ENCODE data around the gene C1QTNF7.

C1QTNF7 gene

DNA sequence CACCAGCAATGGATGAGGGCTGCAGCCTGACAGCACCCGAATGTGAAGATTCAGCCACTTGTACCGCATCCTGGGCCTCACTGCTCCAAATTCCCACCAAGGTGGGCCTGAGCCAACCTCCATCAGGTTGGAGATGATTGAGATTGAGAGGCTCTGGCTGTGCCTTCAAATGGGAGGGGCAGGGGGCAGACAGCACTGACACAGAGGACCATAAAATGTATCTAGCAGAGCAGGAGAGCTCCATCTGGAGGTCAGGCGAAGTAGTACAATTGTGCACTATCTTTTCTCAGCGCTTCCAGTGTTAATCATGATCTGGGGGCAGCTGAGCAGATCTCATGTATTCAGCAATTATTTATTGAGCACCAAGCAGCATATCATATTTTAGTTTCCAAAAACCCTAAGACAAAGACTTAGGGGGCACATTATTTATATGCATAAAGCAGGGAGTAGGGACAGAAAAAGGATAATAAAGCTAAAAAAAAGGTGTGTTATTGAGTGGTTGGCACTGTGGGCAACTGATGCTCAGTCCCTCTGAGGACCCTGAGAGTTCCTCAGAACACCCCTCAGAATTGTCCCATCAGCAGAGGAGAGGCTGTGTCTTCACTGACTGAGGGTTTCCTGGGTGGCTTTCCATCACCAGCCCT, 31.6 kb upstream of the C1QTNF7 start:
- no peaks in the 10 kb centered on the region for H3K27me3 ChIP-seq (replicated peaks; ENCODE audit: control insufficient read depth, insufficient read depth, low read length, poor library complexity, severe bottlenecking)
- no peaks in the 10 kb centered on the region for H3K9me3 ChIP-seq (ENCODE audit: control insufficient read depth, low read length)
- DNase-seq: peak in 1 of 3 donors; percentile 5
- no peaks in the 10 kb centered on the region for H3K4me1 ChIP-seq (ENCODE audit: control insufficient read depth, insufficient read depth, low read length, poor library complexity, severe bottlenecking)
- no peak overlapping the region for H3K4me3 ChIP-seq (ENCODE audit: insufficient read depth, low read depth, low read length, poor library complexity, severe bottlenecking)
- no peaks in the 10 kb centered on the region for H3K36me3 ChIP-seq (ENCODE audit: control insufficient read depth, insufficient read depth, low read length)
- no peak overlapping the region for H3K27ac ChIP-seq (ENCODE audit: insufficient read depth, low read length, poor library complexity, severe bottlenecking)

DNA sequence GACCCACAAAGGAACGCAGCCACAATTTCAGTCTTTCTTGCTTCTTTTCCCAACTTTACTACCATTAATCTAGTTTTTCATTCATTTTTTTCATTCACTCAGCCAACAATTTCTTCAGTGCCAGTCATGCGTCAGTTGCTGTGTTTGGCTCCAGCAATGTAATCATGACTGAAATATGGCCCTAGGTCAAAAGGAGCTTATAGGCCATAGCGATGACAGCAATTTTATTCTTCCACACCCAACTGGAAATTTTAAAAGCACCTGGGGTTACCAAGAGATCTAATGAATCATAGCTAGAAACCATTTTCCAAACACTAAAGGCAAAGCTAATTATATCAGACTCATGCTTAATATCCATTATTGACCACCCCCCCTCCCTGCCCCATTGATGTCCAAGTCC, 29.8 kb upstream of the C1QTNF7 start:
- Histone ChIP-seq H3K27me3 (replicated peaks; ENCODE audit: control insufficient read depth, insufficient read depth, low read length, poor library complexity, severe bottlenecking) (no peaks in the 10 kb centered on the region), H3K4me3 (ENCODE audit: insufficient read depth, low read depth, low read length, poor library complexity, severe bottlenecking) (no peak overlapping the region), H3K9me3 (ENCODE audit: control insufficient read depth, low read length) (no peaks in the 10 kb centered on the region), H3K4me1 (ENCODE audit: control insufficient read depth, insufficient read depth, low read length, poor library complexity, severe bottlenecking) (no peaks in the 10 kb centered on the region), H3K36me3 (ENCODE audit: control insufficient read depth, insufficient read depth, low read length) (no peaks in the 10 kb centered on the region), H3K27ac (ENCODE audit: insufficient read depth, low read length, poor library complexity, severe bottlenecking) (no peak overlapping the region)
- no peak for DNase-seq

DNA sequence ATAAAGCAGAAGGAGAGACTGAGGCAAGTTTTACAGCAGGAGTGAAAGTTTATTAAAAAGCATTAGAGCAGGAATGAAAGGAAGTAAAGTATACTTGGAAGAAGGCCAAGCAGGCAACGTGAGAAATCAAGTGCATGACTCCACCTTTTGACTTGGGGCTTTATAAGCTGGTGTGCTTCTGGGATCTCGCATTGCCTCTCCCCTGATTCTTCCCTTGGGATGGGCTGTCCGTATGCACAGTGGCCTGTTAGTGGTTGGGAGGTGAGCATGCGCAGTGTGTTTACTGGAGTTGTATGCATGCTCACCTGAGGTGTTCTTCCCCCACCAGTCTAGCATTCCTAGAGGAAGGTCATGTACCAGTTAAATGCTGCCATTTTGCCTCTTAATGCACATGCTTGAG, 29.1 kb upstream of the C1QTNF7 start:
- Histone ChIP-seq H3K36me3 (ENCODE audit: control insufficient read depth, insufficient read depth, low read length) (no peaks in the 10 kb centered on the region), H3K4me3 (ENCODE audit: insufficient read depth, low read depth, low read length, poor library complexity, severe bottlenecking) (no peak overlapping the region), H3K4me1 (ENCODE audit: control insufficient read depth, insufficient read depth, low read length, poor library complexity, severe bottlenecking) (no peaks in the 10 kb centered on the region), H3K27me3 (replicated peaks; ENCODE audit: control insufficient read depth, insufficient read depth, low read length, poor library complexity, severe bottlenecking) (no peaks in the 10 kb centered on the region), H3K9me3 (ENCODE audit: control insufficient read depth, low read length) (no peaks in the 10 kb centered on the region), H3K27ac (ENCODE audit: insufficient read depth, low read length, poor library complexity, severe bottlenecking) (no peak overlapping the region)
- no peak for DNase-seq

GRCh38 chr4:15400226-15400625, 27.6 kb upstream of the C1QTNF7 start:
- Histone ChIP-seq H3K9me3 (ENCODE audit: control insufficient read depth, low read length) (no peaks in the 10 kb centered on the region), H3K27me3 (replicated peaks; ENCODE audit: control insufficient read depth, insufficient read depth, low read length, poor library complexity, severe bottlenecking) (no peaks in the 10 kb centered on the region), H3K27ac (ENCODE audit: insufficient read depth, low read length, poor library complexity, severe bottlenecking) (no peak overlapping the region), H3K4me1 (ENCODE audit: control insufficient read depth, insufficient read depth, low read length, poor library complexity, severe bottlenecking) (no peaks in the 10 kb centered on the region), H3K36me3 (ENCODE audit: control insufficient read depth, insufficient read depth, low read length) (no peaks in the 10 kb centered on the region), H3K4me3 (ENCODE audit: insufficient read depth, low read depth, low read length, poor library complexity, severe bottlenecking) (no peak overlapping the region)
- DNase-seq: no peak

DNA sequence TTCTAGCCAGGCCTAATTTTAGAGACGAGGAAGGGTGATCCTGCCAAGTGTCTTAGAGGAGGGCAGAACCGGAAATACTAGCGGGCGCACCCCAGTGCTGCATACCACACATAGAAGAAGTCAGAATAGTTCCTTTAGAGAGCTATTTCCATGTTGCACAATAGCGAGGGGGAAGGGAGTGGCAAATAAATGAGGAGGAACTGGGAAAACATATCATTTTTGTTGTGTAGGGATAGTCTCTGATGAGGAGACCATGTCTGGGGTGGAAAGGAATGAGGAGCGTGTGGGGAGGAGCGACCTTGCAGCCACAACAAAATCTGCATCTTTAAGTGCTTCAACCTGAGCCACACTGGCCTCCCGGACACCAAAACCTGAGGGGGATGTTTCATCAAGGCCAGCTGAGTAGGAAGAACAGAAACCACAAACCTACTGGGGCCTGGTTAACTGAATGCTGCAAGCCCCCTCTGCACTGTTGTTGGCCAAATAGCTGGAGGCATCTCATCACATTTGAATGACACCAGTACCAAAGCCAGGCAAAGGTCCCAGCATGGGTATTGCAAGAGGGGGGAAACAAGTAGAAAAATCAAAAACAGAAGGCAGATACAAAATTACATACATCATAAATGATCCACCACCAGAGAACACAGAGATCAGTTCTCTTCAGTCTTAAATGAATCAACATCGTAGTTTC, 26.7 kb upstream of the C1QTNF7 start:
- Histone ChIP-seq H3K9me3 (ENCODE audit: control insufficient read depth, low read length) (no peaks in the 10 kb centered on the region), H3K4me3 (ENCODE audit: insufficient read depth, low read depth, low read length, poor library complexity, severe bottlenecking) (no peak overlapping the region), H3K27ac (ENCODE audit: insufficient read depth, low read length, poor library complexity, severe bottlenecking) (no peak overlapping the region), H3K36me3 (ENCODE audit: control insufficient read depth, insufficient read depth, low read length) (no peaks in the 10 kb centered on the region), H3K27me3 (replicated peaks; ENCODE audit: control insufficient read depth, insufficient read depth, low read length, poor library complexity, severe bottlenecking) (no peaks in the 10 kb centered on the region), H3K4me1 (ENCODE audit: control insufficient read depth, insufficient read depth, low read length, poor library complexity, severe bottlenecking) (no peaks in the 10 kb centered on the region)
- DNase-seq: no peak

GRCh38 chr4:15402146-15402545, 25.7 kb upstream of the C1QTNF7 start:
- H3K4me3 ChIP-seq (ENCODE audit: insufficient read depth, low read depth, low read length, poor library complexity, severe bottlenecking): no peak overlapping the region
- no peaks in the 10 kb centered on the region for H3K27me3 ChIP-seq (replicated peaks; ENCODE audit: control insufficient read depth, insufficient read depth, low read length, poor library complexity, severe bottlenecking)
- H3K27ac ChIP-seq (ENCODE audit: insufficient read depth, low read length, poor library complexity, severe bottlenecking): no peak overlapping the region
- no peaks in the 10 kb centered on the region for H3K4me1 ChIP-seq (ENCODE audit: control insufficient read depth, insufficient read depth, low read length, poor library complexity, severe bottlenecking)
- DNase-seq: no peak
- no peaks in the 10 kb centered on the region for H3K36me3 ChIP-seq (ENCODE audit: control insufficient read depth, insufficient read depth, low read length)
- H3K9me3 ChIP-seq (ENCODE audit: control insufficient read depth, low read length): no peaks in the 10 kb centered on the region

- Histone ChIP-seq H3K4me1 (ENCODE audit: control insufficient read depth, insufficient read depth, low read length, poor library complexity, severe bottlenecking) (no peaks in the 10 kb centered on the region), H3K27me3 (replicated peaks; ENCODE audit: control insufficient read depth, insufficient read depth, low read length, poor library complexity, severe bottlenecking) (no peaks in the 10 kb centered on the region), H3K9me3 (ENCODE audit: control insufficient read depth, low read length) (no peaks in the 10 kb centered on the region), H3K4me3 (ENCODE audit: insufficient read depth, low read depth, low read length, poor library complexity, severe bottlenecking) (no peak overlapping the region), H3K27ac (ENCODE audit: insufficient read depth, low read length, poor library complexity, severe bottlenecking) (no peak overlapping the region), H3K36me3 (ENCODE audit: control insufficient read depth, insufficient read depth, low read length) (no peaks in the 10 kb centered on the region)
- no peak for DNase-seq
These were observed 24.9 kb upstream of the C1QTNF7 start for GRCh38 chr4:15402974-15403373.

DNA sequence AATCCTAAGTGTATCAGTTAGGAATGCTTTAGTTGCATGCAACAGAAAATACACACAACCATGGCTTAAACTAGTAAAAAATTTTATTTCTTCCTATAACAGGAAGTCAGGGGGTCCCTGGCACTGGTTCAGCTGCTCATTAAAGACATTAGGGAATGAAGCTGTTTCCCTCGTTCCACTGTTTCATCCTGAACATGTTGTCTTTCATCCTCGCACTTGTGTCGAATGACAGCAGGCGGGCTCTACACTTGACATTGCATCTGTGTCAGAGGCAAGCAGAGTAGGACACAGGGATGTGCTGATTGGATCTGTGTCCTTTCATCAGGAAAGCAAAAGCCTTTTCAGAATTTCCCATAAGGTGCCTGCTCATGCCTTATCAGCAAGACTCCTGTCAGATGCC, 22.8 kb upstream of the C1QTNF7 start:
- Histone ChIP-seq H3K4me3 (ENCODE audit: insufficient read depth, low read depth, low read length, poor library complexity, severe bottlenecking) (no peak overlapping the region), H3K36me3 (ENCODE audit: control insufficient read depth, insufficient read depth, low read length) (no peaks in the 10 kb centered on the region), H3K9me3 (ENCODE audit: control insufficient read depth, low read length) (no peaks in the 10 kb centered on the region), H3K27ac (ENCODE audit: insufficient read depth, low read length, poor library complexity, severe bottlenecking) (no peak overlapping the region), H3K4me1 (ENCODE audit: control insufficient read depth, insufficient read depth, low read length, poor library complexity, severe bottlenecking) (peaks cover under 1% of the 10 kb centered on the region), H3K27me3 (replicated peaks; ENCODE audit: control insufficient read depth, insufficient read depth, low read length, poor library complexity, severe bottlenecking) (no peaks in the 10 kb centered on the region)
- DNase-seq: no peak

- Histone ChIP-seq H3K4me3 (ENCODE audit: insufficient read depth, low read depth, low read length, poor library complexity, severe bottlenecking) (peak overlapping the region; percentile 17), H3K9me3 (ENCODE audit: control insufficient read depth, low read length) (no peaks in the 10 kb centered on the region), H3K36me3 (ENCODE audit: control insufficient read depth, insufficient read depth, low read length) (no peaks in the 10 kb centered on the region), H3K27me3 (replicated peaks; ENCODE audit: control insufficient read depth, insufficient read depth, low read length, poor library complexity, severe bottlenecking) (no peaks in the 10 kb centered on the region), H3K4me1 (ENCODE audit: control insufficient read depth, insufficient read depth, low read length, poor library complexity, severe bottlenecking) (peaks cover 11% of the 10 kb centered on the region), H3K27ac (ENCODE audit: insufficient read depth, low read length, poor library complexity, severe bottlenecking) (peak overlapping the region; percentile 14)
- no peak for DNase-seq
These were observed 17.1 kb upstream of the C1QTNF7 start for GRCh38 chr4:15410750-15411149.

GRCh38 chr4:15412461-15412860, 15.4 kb upstream of the C1QTNF7 start:
- peaks cover 11% of the 10 kb centered on the region for H3K4me1 ChIP-seq (ENCODE audit: control insufficient read depth, insufficient read depth, low read length, poor library complexity, severe bottlenecking)

More at GRCh38 chr4:15412461-15412860, 15.4 kb upstream of the C1QTNF7 start:
- Histone ChIP-seq H3K27me3 (replicated peaks; ENCODE audit: control insufficient read depth, insufficient read depth, low read length, poor library complexity, severe bottlenecking) (no peaks in the 10 kb centered on the region), H3K36me3 (ENCODE audit: control insufficient read depth, insufficient read depth, low read length) (no peaks in the 10 kb centered on the region), H3K9me3 (ENCODE audit: control insufficient read depth, low read length) (no peaks in the 10 kb centered on the region), H3K4me3 (ENCODE audit: insufficient read depth, low read depth, low read length, poor library complexity, severe bottlenecking) (no peak overlapping the region), H3K27ac (ENCODE audit: insufficient read depth, low read length, poor library complexity, severe bottlenecking) (no peak overlapping the region)
- no peak for DNase-seq

Data from effector memory CD4-positive, alpha-beta T cell (primary cell).